Keratinocyte (primary cell): Measurements from ENCODE around the gene TCEAL8. TPM values are rescaled to one million over a fixed set of nuclear protein-coding genes. Genes with fewer than 3 reads are reported as not detected.

Experiments
- DNase-seq: peaks from one replicate; pipeline ENCODE4 v3.0.0-alpha.2; 2011; ENCODE audit warnings: low read depth, missing footprints, low spot score
- FAIRE-seq: peaks from 2 replicates; lab custom pipeline; 2011; peaks lifted over from hg19 to GRCh38; lab: Jason Lieb, UNC
- H2AFZ ChIP-seq: 2 replicates; pipeline ENCODE4 v1.6.0; 2012; ENCODE audit warnings: low read length, control low read depth, inconsistent platforms; ENCODE audit not compliant: control insufficient read depth
- H3K27ac ChIP-seq: 2 replicates; pipeline ENCODE4 v1.5.1; 2011; ENCODE audit warnings: low read length; ENCODE audit not compliant: control insufficient read depth, insufficient read depth
- H3K27me3 ChIP-seq: 3 replicates; pipeline ENCODE4 v1.6.0; 2011; ENCODE audit warnings: low read length; ENCODE audit not compliant: control insufficient read depth, insufficient read depth; ENCODE audit errors: extremely low read depth
- H3K36me3 ChIP-seq, 2 experiments: 2 replicates in 1 of 2; 3 replicates in 1 of 2; pipeline ENCODE4 v1.5.1; 2011; ENCODE audit warnings: low read length in 2 of 2, mild to moderate bottlenecking in 1 of 2; ENCODE audit not compliant: control insufficient read depth in 2 of 2, insufficient read depth in 2 of 2; ENCODE audit errors: extremely low read depth in 1 of 2
- H3K4me1 ChIP-seq: 3 replicates; pipeline ENCODE4 v1.5.1; 2011; ENCODE audit warnings: low read length; ENCODE audit not compliant: control insufficient read depth, insufficient read depth; ENCODE audit errors: extremely low read depth
- H3K4me2 ChIP-seq: 3 replicates; pipeline ENCODE4 v1.6.0; 2011; ENCODE audit warnings: low read depth, low read length; ENCODE audit not compliant: control insufficient read depth, insufficient read depth; ENCODE audit errors: extremely low read depth
- H3K4me3 ChIP-seq, 3 experiments: fragments of 200-600 bp in 1 of 3; sonication (generic) in 1 of 3; 2 replicates in 2 of 3; 3 replicates in 1 of 3; pipeline ENCODE4 v1.5.1; 2011 to 2016; ENCODE audit warnings: low read length in 3 of 3, mild to moderate bottlenecking in 3 of 3, control low read depth in 2 of 3, inconsistent platforms in 1 of 3, low read depth in 1 of 3, mixed read lengths in 1 of 3, mixed run types in 1 of 3, moderate library complexity in 1 of 3; ENCODE audit not compliant: control insufficient read depth in 2 of 3, insufficient read depth in 2 of 3; ENCODE audit errors: extremely low read depth in 1 of 3
- H3K79me2 ChIP-seq: 2 replicates; pipeline ENCODE4 v1.6.0; 2012; ENCODE audit warnings: low read length; ENCODE audit not compliant: control insufficient read depth, insufficient read depth
- H3K9ac ChIP-seq: 3 replicates; pipeline ENCODE4 v1.6.0; 2011; ENCODE audit warnings: low read length; ENCODE audit not compliant: control insufficient read depth, insufficient read depth; ENCODE audit errors: extremely low read depth
- H3K9me1 ChIP-seq: 3 replicates; pipeline ENCODE4 v1.6.0; 2011; ENCODE audit warnings: low read length; ENCODE audit not compliant: control insufficient read depth, insufficient read depth; ENCODE audit errors: extremely low read depth
- H3K9me3 ChIP-seq: 2 replicates; pipeline ENCODE4 v1.5.1; 2012; ENCODE audit warnings: low read depth, low read length; ENCODE audit not compliant: control insufficient read depth
- H4K20me1 ChIP-seq: 3 replicates; pipeline ENCODE4 v1.6.0; 2011; ENCODE audit warnings: low read length; ENCODE audit not compliant: control insufficient read depth, insufficient read depth; ENCODE audit errors: extremely low read depth
- CTCF ChIP-seq, 3 experiments: IDR thresholded peaks in 1 of 3; conservative IDR thresholded peaks in 1 of 3; optimal IDR thresholded peaks in 1 of 3; 2 replicates in 2 of 3; 3 replicates in 1 of 3; pipeline versions ENCODE3 to v1.5.1; 2011; ENCODE audit warnings: low read length in 3 of 3, mild to moderate bottlenecking in 3 of 3, moderate library complexity in 2 of 3, control low read depth in 1 of 3, inconsistent platforms in 1 of 3; ENCODE audit not compliant: insufficient read depth in 2 of 3; ENCODE audit errors: extremely low read depth in 1 of 3
- EZH2 ChIP-seq: IDR thresholded peaks from one replicate; pipeline ENCODE4 v1.6.1; 2012; ENCODE audit warnings: inconsistent platforms, mild to moderate bottlenecking, low read length, moderate library complexity
- dilution Hi-C: fragments of 300-500 bp; cut with MboI; formaldehyde crosslinking; loops from one replicate; pipeline ENCODE4 v1.7.0; 2020; ENCODE audit warnings: low sequenced_read_pairs; ENCODE audit not compliant: extremely low pct_ligation_motif_present
- polyA plus RNA-seq, 5 experiments: library from polyadenylated mRNA; depleted of rRNA in 3 of 5; stranded (reverse) in 3 of 5; stranded (forward) in 1 of 5; unstranded in 1 of 5; fragments of >200 nt; gene quantifications; 1 replicate in 1 of 5; 2 replicates in 3 of 5; 3 replicates in 1 of 5; pipeline versions ENCODE4 v1.2.1 to v1.2.3, GENCODE V29; 2011 to 2012; ENCODE audit warnings: missing spikeins in 2 of 5, low read depth in 1 of 5, low replicate concordance in 1 of 5

Gene TCEAL8
- polyA plus RNA-seq, 1 donor (not counting 4 experiments of a cell fraction or from before 2014, with no cell fraction given), result 84.7 TPM

GRCh38 chrX:103293118-103293517 lies 38.2 kb upstream of the TCEAL8 start:
- DNase-seq (no peak), FAIRE-seq (no peak)
- Histone ChIP-seq H3K79me2 (no peaks in the 10 kb centered on the region), H3K36me3 (no peaks in the 10 kb centered on the region), H4K20me1 (no peaks in the 10 kb centered on the region), H3K9me3 (peaks cover 2% of the 10 kb centered on the region), H3K4me3 (no peak overlapping the region), H2AFZ (no peak overlapping the region), H3K4me2 (no peak overlapping the region), H3K9ac (no peak overlapping the region), H3K9me1 (no peaks in the 10 kb centered on the region), H3K27me3 (no peaks in the 10 kb centered on the region), H3K27ac (no peak overlapping the region), H3K4me1 (no peaks in the 10 kb centered on the region)
- TF ChIP-seq CTCF (optimal IDR thresholded peaks at IDR 0.05 in 1 of 3, IDR thresholded peaks at IDR 0.05 in 1 of 3, conservative IDR thresholded peaks at IDR 0.05 in 1 of 3; ENCODE audit: extremely low read depth in 1 of 3, insufficient read depth in 2 of 3, low read length in 3 of 3) (no peak), EZH2 (no peak)
- dilution Hi-C loops, result no loop called here

GRCh38 chrX:103279624-103280023 lies 24.7 kb upstream of the TCEAL8 start:
- no peaks in the 10 kb centered on the region for H3K4me1 ChIP-seq
- H4K20me1 ChIP-seq, result no peaks in the 10 kb centered on the region
- no peaks in the 10 kb centered on the region for H3K9me1 ChIP-seq
- H2AFZ ChIP-seq, result no peak overlapping the region
- no peak overlapping the region for H3K4me3 ChIP-seq
- FAIRE-seq (no peak), DNase-seq (no peak)
- H3K9me3 ChIP-seq, result no peaks in the 10 kb centered on the region
- H3K27me3 ChIP-seq, result peaks cover 30% of the 10 kb centered on the region
- no peak overlapping the region for H3K27ac ChIP-seq
- H3K36me3 ChIP-seq, result no peaks in the 10 kb centered on the region
- no peaks in the 10 kb centered on the region for H3K79me2 ChIP-seq
- dilution Hi-C loops, result no loop called here
- H3K9ac ChIP-seq, result no peak overlapping the region
- no peak overlapping the region for H3K4me2 ChIP-seq
- TF ChIP-seq EZH2 (no peak), CTCF (optimal IDR thresholded peaks at IDR 0.05 in 1 of 3, IDR thresholded peaks at IDR 0.05 in 1 of 3, conservative IDR thresholded peaks at IDR 0.05 in 1 of 3; ENCODE audit: extremely low read depth in 1 of 3, insufficient read depth in 2 of 3, low read length in 3 of 3) (no peak)
